DND-41 (cell line): Measurements from ENCODE around the gene CFB.

Source experiments
- EZH2 ChIP-seq: IDR thresholded peaks from 3 replicates; pipeline ENCODE4 v1.6.1; 2012; ENCODE audit warnings: borderline replicate concordance, low read depth, mild to moderate bottlenecking, moderate library complexity, low read length, inconsistent platforms; ENCODE audit not compliant: severe bottlenecking
- TF ChIP-seq, protein P1 (sequence below): IDR thresholded peaks from 2 replicates; pipeline ENCODE4 v1.5.1; 2012; ENCODE audit warnings: borderline replicate concordance, low read length, moderate library complexity, mild to moderate bottlenecking; ENCODE audit not compliant: poor library complexity, severe bottlenecking; ENCODE audit errors: extremely low read depth

DNA sequence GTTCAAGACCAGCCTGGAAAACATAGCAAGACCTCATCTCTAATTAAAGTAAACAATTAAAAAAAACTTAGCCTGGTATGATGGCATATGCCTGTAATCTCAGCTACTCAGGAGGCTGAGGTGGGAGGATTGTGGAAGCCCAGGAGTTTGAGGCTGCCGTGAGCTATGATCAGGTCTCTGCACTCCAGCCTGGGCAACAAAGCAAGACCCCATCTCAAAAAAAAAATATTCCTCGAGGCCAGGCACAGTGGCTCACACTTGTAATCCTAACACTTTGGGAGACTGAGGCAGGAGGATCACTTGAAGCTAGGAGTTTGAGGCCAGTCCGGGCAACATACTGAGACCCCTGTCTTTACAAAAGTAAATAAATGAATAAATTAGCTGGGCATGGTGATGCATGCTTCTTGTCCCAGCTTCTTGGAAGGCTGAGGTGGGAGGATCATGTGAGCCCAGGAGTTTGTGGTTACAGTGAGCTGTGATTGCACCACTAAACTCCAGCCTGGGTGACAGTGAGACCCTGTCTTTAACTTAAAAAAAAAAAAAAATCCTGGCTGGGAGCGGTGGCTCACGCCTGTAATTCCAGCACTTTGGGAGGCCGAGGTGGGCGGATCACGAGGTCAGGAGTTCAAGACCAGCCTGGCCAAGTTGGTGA lies 27.7 kb upstream of the CFB start:
- TF ChIP-seq EZH2, result no peak
- TF ChIP-seq, protein P1, sequence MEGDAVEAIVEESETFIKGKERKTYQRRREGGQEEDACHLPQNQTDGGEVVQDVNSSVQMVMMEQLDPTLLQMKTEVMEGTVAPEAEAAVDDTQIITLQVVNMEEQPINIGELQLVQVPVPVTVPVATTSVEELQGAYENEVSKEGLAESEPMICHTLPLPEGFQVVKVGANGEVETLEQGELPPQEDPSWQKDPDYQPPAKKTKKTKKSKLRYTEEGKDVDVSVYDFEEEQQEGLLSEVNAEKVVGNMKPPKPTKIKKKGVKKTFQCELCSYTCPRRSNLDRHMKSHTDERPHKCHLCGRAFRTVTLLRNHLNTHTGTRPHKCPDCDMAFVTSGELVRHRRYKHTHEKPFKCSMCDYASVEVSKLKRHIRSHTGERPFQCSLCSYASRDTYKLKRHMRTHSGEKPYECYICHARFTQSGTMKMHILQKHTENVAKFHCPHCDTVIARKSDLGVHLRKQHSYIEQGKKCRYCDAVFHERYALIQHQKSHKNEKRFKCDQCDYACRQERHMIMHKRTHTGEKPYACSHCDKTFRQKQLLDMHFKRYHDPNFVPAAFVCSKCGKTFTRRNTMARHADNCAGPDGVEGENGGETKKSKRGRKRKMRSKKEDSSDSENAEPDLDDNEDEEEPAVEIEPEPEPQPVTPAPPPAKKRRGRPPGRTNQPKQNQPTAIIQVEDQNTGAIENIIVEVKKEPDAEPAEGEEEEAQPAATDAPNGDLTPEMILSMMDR, result no peak
